SU-DHL-6 (cell line): Measurements from ENCODE around the gene TAGLN.

Experiments
- H2AFZ ChIP-seq: fragments of 200-600 bp; sonication (generic); 2 replicates; pipeline ENCODE4 v1.6.1; 2014; ENCODE audit warnings: low read depth, mild to moderate bottlenecking, moderate library complexity, mixed read lengths, antibody characterized with exemption, low read length; ENCODE audit not compliant: severe bottlenecking
- H3F3A ChIP-seq: fragments of 200-600 bp; shearing (Covaris generic); 2 replicates; pipeline ENCODE4 v1.6.0; 2016; ENCODE audit warnings: antibody characterized with exemption, mild to moderate bottlenecking; ENCODE audit not compliant: insufficient read depth
- H3K27ac ChIP-seq: fragments of 200-600 bp; sonication (generic); 2 replicates; pipeline ENCODE4 v1.5.1; 2016; ENCODE audit warnings: low read depth, mild to moderate bottlenecking, low read length, moderate library complexity, mixed read lengths
- H3K27me3 ChIP-seq: fragments of 200-600 bp; sonication (generic), shearing (Covaris generic); 2 replicates; pipeline ENCODE4 v1.6.0; 2014; ENCODE audit warnings: mild to moderate bottlenecking, low read length
- H3K36me3 ChIP-seq: fragments of 200-600 bp; sonication (generic); 2 replicates; pipeline ENCODE4 v1.6.1; 2014; ENCODE audit warnings: mild to moderate bottlenecking, low read length, mixed read lengths
- H3K4me2 ChIP-seq: fragments of 300-600, 200-600 bp; shearing (Covaris generic), sonication (generic); 2 replicates; pipeline ENCODE4 v1.6.0; 2014; ENCODE audit warnings: low read length, low read depth, mild to moderate bottlenecking; ENCODE audit not compliant: poor library complexity, severe bottlenecking
- H3K4me3 ChIP-seq: fragments of 200-600 bp; sonication (generic); 2 replicates; pipeline ENCODE4 v1.5.1; 2014; ENCODE audit warnings: antibody characterized with exemption, low read length, mild to moderate bottlenecking, mixed read lengths; ENCODE audit not compliant: insufficient read depth, poor library complexity, severe bottlenecking
- H3K79me2 ChIP-seq: fragments of 200-600 bp; sonication (generic); 2 replicates; pipeline ENCODE4 v1.6.1; 2014; ENCODE audit warnings: mild to moderate bottlenecking, low read length, moderate library complexity; ENCODE audit not compliant: insufficient read depth
- H3K9ac ChIP-seq: fragments of 200-600 bp; sonication (generic); 2 replicates; pipeline ENCODE4 v1.7.0; 2014; ENCODE audit warnings: mild to moderate bottlenecking, low read length
- H3K9me2 ChIP-seq: fragments of 200-600 bp; sonication (generic); replicated peaks from 2 replicates; pipeline ENCODE4 v1.6.1; 2014; ENCODE audit warnings: low read length; ENCODE audit not compliant: insufficient read depth
- H3K9me3 ChIP-seq: fragments of 200-600 bp; sonication (generic); 2 replicates; pipeline ENCODE4 v1.6.1; 2014; ENCODE audit warnings: low read length, mixed read lengths; ENCODE audit not compliant: insufficient read depth
- H4K20me1 ChIP-seq: fragments of 200-600 bp; sonication (generic); 2 replicates; pipeline ENCODE4 v1.6.1; 2014; ENCODE audit warnings: low read depth, mild to moderate bottlenecking, antibody characterized with exemption, low read length, moderate library complexity, mixed read lengths
- EZH2phosphoT487 ChIP-seq: fragments of 200-600 bp; sonication (generic), shearing (Covaris generic); conservative IDR thresholded peaks from 2 replicates; pipeline ENCODE4 v1.6.1; 2018; ENCODE audit warnings: mild to moderate bottlenecking, antibody characterized with exemption, low read length, moderate library complexity, mixed read lengths
- TF ChIP-seq, protein P1 (sequence below): fragments of 200-600 bp; sonication (generic); IDR thresholded peaks from one replicate; pipeline ENCODE4 v1.5.1; 2017; ENCODE audit warnings: antibody characterized with exemption, mild to moderate bottlenecking, low read length, moderate library complexity; ENCODE audit not compliant: insufficient read depth, poor library complexity, severe bottlenecking

The TAGLN gene

DNA sequence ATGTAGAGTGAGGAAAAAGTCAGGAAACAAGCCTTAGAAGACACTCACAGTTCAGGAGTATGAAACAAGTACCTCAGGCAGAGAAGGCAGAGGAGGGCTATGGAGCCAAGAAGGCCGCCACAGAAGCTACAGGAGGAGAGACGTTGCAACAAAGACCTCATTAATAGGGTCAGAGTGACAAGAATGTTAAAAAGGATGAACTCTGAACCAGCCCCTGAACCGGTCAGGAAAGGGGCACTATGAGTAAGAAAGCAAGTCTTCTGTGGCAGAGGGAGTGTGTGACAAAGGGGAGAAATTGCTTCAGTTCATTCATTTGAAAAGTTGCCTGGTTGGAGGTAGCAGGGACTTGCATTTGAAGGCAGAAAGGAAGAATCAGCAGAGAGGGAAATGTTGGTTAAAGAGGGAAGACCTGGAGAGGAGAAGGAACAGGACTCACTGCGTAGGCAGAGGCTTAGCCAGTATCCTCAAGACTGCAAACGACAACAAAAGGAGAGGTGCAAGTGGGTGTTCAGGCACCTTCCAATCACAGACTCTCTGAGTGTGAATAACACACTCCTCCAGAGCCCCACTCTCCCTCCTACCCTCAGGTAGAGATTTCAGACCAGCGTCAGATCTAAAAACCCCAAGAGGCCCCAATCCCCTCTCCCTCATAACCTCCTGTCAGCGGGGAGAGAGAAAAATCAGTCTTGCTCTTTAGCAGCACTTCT is 15.4 kb downstream of the TAGLN start:
- Histone ChIP-seq H3K4me3 (no peak overlapping the region), H3K9me3 (no peaks in the 10 kb centered on the region), H3K9ac (no peak overlapping the region), H3F3A (no peaks in the 10 kb centered on the region), H3K36me3 (no peaks in the 10 kb centered on the region), H3K27ac (no peak overlapping the region), H3K4me2 (no peak overlapping the region), H3K79me2 (no peaks in the 10 kb centered on the region), H2AFZ (no peak overlapping the region), H3K9me2 (no peaks in the 10 kb centered on the region), H3K27me3 (no peaks in the 10 kb centered on the region), H4K20me1 (no peaks in the 10 kb centered on the region)
- TF ChIP-seq, protein P1, sequence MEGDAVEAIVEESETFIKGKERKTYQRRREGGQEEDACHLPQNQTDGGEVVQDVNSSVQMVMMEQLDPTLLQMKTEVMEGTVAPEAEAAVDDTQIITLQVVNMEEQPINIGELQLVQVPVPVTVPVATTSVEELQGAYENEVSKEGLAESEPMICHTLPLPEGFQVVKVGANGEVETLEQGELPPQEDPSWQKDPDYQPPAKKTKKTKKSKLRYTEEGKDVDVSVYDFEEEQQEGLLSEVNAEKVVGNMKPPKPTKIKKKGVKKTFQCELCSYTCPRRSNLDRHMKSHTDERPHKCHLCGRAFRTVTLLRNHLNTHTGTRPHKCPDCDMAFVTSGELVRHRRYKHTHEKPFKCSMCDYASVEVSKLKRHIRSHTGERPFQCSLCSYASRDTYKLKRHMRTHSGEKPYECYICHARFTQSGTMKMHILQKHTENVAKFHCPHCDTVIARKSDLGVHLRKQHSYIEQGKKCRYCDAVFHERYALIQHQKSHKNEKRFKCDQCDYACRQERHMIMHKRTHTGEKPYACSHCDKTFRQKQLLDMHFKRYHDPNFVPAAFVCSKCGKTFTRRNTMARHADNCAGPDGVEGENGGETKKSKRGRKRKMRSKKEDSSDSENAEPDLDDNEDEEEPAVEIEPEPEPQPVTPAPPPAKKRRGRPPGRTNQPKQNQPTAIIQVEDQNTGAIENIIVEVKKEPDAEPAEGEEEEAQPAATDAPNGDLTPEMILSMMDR: no peak
- no peak for TF ChIP-seq EZH2phosphoT487

DNA sequence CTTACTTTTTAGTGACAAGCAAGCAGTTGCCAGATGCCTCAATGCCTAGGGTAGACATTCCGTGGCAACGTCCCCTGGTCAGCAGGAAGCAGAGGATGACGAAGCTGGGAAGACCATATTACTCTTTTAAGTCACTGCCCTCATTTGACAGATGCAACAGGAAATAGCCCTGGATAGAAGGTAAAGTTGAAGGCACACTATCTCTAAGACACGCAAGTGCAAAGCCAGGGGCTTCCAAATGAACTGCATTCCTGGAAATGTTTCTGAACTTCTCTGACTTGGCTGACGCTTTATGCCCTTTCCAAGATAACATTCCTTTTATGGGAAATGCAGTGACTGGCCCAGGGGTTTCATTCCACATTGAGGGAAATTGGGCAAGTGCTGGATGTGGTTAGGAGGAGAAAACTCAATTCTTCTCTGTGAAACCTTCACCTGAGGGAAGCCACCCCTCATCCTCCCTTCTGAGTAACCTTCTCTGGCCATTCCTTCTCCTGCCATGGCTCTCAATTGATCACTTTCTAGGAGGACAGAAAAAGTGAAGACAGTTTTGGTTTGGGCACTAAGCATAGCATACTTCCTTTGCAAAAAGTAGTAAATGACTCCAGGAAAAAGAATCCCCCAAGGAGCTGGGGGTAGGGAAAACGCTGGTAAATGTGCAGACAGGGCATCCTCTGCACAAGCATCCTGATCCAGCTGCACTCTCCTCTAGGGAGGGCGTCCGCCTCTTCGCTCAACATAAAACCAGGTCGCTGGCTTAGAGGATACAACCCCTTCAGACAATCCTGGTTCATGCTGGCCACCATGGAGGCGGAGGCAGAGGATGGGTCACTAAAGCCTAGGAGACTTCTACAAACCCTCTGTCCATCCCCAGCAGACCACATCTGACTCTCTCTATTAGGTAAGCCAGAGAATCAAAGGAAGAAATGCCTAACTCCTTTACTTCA is 18.2 kb downstream of the TAGLN start:
- Histone ChIP-seq H2AFZ (no peak overlapping the region), H3K4me3 (no peak overlapping the region), H3K36me3 (no peaks in the 10 kb centered on the region), H3K9me2 (no peaks in the 10 kb centered on the region), H4K20me1 (no peaks in the 10 kb centered on the region), H3K27ac (no peak overlapping the region), H3F3A (no peaks in the 10 kb centered on the region), H3K9ac (no peak overlapping the region), H3K79me2 (no peaks in the 10 kb centered on the region), H3K4me2 (no peak overlapping the region), H3K9me3 (no peaks in the 10 kb centered on the region), H3K27me3 (no peaks in the 10 kb centered on the region)
- TF ChIP-seq, protein P1: no peak

DNA sequence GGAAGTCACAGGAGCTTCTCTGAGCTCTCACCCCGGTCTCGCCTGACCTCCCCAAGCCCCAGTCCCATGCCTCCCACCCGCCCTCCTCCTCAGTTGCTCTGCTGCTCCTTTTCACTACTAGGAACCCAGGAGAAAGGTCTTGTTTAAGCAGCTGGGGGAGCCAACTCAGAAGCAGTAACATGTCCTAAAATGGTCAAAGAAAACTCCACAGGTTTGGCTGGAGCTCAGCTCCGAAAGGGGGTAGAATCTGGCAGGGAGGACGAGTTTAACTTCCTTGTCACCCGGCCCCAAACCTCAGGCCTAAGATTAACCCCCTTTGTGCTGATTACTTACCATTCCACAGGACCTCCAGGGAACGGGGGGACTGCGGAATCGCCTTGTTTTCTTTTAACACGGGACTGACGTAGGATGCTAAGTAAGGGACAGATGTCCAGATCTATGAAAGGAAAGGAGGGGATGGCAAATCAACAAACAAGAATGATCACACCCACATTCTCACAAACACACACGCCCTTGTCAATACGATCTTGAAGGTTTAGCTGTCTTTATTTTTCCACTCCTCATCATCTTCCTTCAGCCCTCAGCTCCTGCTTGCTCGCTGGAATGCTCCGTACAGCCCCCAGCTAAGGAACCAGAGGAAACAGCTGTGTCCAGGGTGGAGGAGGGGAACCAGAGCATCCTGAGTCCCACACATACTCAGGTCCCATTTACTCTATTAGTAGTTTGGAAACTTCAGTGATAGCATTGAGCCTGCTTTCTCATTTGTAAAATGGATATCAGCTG is 19.2 kb downstream of the TAGLN start:
- Histone ChIP-seq H3K9me2 (no peaks in the 10 kb centered on the region), H3K27me3 (no peaks in the 10 kb centered on the region), H2AFZ (no peak overlapping the region), H3K4me2 (no peak overlapping the region), H4K20me1 (no peaks in the 10 kb centered on the region), H3K9ac (no peak overlapping the region), H3K27ac (no peak overlapping the region), H3F3A (no peaks in the 10 kb centered on the region), H3K36me3 (no peaks in the 10 kb centered on the region), H3K4me3 (no peak overlapping the region), H3K79me2 (no peaks in the 10 kb centered on the region), H3K9me3 (no peaks in the 10 kb centered on the region)
- no peak for TF ChIP-seq EZH2phosphoT487
